Adipocyte (in vitro differentiated cells): ENCODE data around the gene DYSF.

Experiments
- DNase-seq: peaks from one replicate; pipeline ENCODE4 v3.0.0-alpha.2; 2015; ENCODE audit warnings: low read depth
- H3K27me3 ChIP-seq: replicated peaks from 2 replicates; pipeline ENCODE4 v1.7.0; 2013; ENCODE audit warnings: mild to moderate bottlenecking, low read length, moderate library complexity; ENCODE audit not compliant: control insufficient read depth, insufficient read depth
- H3K36me3 ChIP-seq: 2 replicates; pipeline ENCODE4 v1.7.0; 2013; ENCODE audit warnings: low read length, mild to moderate bottlenecking, moderate library complexity; ENCODE audit not compliant: control insufficient read depth, insufficient read depth, severe bottlenecking
- H3K4me1 ChIP-seq: 2 replicates; pipeline ENCODE4 v1.7.0; 2013; ENCODE audit warnings: mild to moderate bottlenecking, low read length, moderate library complexity; ENCODE audit not compliant: control insufficient read depth, insufficient read depth
- H3K4me3 ChIP-seq: 2 replicates; pipeline ENCODE4 v1.7.0; 2013; ENCODE audit warnings: mild to moderate bottlenecking, low read length, moderate library complexity
- H3K9ac ChIP-seq: 2 replicates; pipeline ENCODE4 v1.7.0; 2013; ENCODE audit warnings: mild to moderate bottlenecking, low read length, moderate library complexity
- H3K9me3 ChIP-seq: 2 replicates; pipeline ENCODE4 v1.7.0; 2013; ENCODE audit warnings: mild to moderate bottlenecking, low read length, moderate library complexity; ENCODE audit not compliant: control insufficient read depth

The DYSF gene

DNA sequence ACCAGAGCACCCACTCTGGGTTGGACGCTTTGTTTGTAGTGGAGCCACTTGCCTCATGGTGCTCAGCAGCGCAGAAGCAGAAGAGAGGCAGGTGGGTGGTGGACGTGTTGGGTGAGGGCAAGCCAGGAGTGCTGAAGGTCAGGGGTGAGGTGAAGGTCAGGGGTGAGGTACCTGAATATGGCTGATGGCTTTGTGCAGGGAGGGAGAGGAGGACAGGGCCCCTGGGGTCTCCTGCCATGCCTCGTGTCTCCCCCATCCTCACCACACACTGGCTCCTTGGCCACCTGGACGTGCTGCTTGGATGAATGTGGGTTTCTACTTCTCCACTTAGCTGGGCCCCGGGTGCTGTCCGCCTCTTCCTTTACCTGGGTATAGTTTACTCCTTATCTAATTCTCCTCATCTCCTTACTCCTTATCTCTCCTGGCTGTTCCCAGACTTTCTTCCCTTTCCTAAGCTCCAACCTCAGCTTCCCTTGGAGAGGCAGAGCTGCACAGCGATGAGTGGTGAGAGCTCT, 68.1 kb downstream of the DYSF start:
- Histone ChIP-seq H3K36me3 (no peaks in the 10 kb centered on the region), H3K4me3 (no peak overlapping the region), H3K4me1 (no peaks in the 10 kb centered on the region), H3K27me3 (peaks cover 43% of the 10 kb centered on the region), H3K9me3 (peaks cover 3% of the 10 kb centered on the region), H3K9ac (no peak overlapping the region)
- DNase-seq: no peak

GRCh38 chr2:71524476-71524875, 71.1 kb downstream of the DYSF start:
- no peak for DNase-seq
- H3K4me3 ChIP-seq: no peak overlapping the region
- peaks cover 3% of the 10 kb centered on the region for H3K9me3 ChIP-seq
- no peaks in the 10 kb centered on the region for H3K4me1 ChIP-seq
- no peak overlapping the region for H3K9ac ChIP-seq
- no peaks in the 10 kb centered on the region for H3K36me3 ChIP-seq
- H3K27me3 ChIP-seq: peaks cover 53% of the 10 kb centered on the region

- DNase-seq: no peak
Measured at GRCh38 chr2:71526141-71526540, 72.8 kb downstream of the DYSF start.

GRCh38 chr2:71526975-71527374, 73.6 kb downstream of the DYSF start:
- Histone ChIP-seq H3K9me3 (no peaks in the 10 kb centered on the region), H3K36me3 (no peaks in the 10 kb centered on the region), H3K4me3 (no peak overlapping the region), H3K9ac (no peak overlapping the region), H3K4me1 (no peaks in the 10 kb centered on the region), H3K27me3 (peaks cover 63% of the 10 kb centered on the region)
- DNase-seq: no peak

More at GRCh38 chr2:71526141-71526540, 72.8 kb downstream of the DYSF start:
- Histone ChIP-seq H3K36me3 (no peaks in the 10 kb centered on the region), H3K27me3 (peaks cover 59% of the 10 kb centered on the region), H3K4me1 (no peaks in the 10 kb centered on the region), H3K9ac (no peak overlapping the region), H3K4me3 (no peak overlapping the region), H3K9me3 (no peaks in the 10 kb centered on the region)

DNA sequence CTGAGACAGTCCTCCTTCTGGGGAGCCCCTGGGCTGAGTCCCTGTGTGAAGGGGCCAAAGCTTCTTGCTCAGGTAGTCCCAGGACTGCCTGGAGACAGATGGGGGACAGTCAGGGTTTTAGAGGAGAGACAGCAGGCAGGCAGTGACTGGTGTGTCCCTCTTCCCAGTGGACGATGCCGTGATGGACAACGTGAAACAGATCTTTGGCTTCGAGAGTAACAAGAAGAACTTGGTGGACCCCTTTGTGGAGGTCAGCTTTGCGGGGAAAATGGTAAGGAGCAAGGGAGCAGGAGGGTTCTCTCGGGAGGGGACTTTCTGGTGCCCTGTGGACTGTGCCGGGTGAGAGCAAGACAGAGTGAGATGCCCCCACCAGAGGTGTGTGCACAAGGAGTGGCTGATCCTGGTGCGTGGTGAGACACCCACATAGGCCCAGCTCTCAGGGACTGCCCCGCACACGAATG, 74.8 kb downstream of the DYSF start:
- DNase-seq: no peak
- Histone ChIP-seq H3K27me3 (peaks cover 58% of the 10 kb centered on the region), H3K4me3 (no peak overlapping the region), H3K9ac (no peak overlapping the region), H3K36me3 (no peaks in the 10 kb centered on the region), H3K9me3 (no peaks in the 10 kb centered on the region), H3K4me1 (no peaks in the 10 kb centered on the region)

- no peak overlapping the region for H3K4me3 ChIP-seq
- no peak overlapping the region for H3K9ac ChIP-seq
- DNase-seq: no peak
- H3K27me3 ChIP-seq: peaks cover 62% of the 10 kb centered on the region
- H3K9me3 ChIP-seq: no peaks in the 10 kb centered on the region
- H3K36me3 ChIP-seq: no peaks in the 10 kb centered on the region
- H3K4me1 ChIP-seq: no peaks in the 10 kb centered on the region
Measured at GRCh38 chr2:71528749-71529148, 75.4 kb downstream of the DYSF start.

- Histone ChIP-seq H3K36me3 (no peaks in the 10 kb centered on the region), H3K27me3 (peaks cover 58% of the 10 kb centered on the region), H3K4me1 (no peaks in the 10 kb centered on the region), H3K9me3 (no peaks in the 10 kb centered on the region), H3K4me3 (no peak overlapping the region), H3K9ac (no peak overlapping the region)
- DNase-seq: no peak
Measured at GRCh38 chr2:71530211-71530610, 76.8 kb downstream of the DYSF start.

GRCh38 chr2:71530641-71531332, 77.4 kb downstream of the DYSF start:
- Histone ChIP-seq H3K27me3 (peaks cover 58% of the 10 kb centered on the region), H3K36me3 (no peaks in the 10 kb centered on the region), H3K9me3 (no peaks in the 10 kb centered on the region), H3K4me1 (no peaks in the 10 kb centered on the region), H3K9ac (no peak overlapping the region), H3K4me3 (no peak overlapping the region)
- peak; percentile 76 for DNase-seq

DNA sequence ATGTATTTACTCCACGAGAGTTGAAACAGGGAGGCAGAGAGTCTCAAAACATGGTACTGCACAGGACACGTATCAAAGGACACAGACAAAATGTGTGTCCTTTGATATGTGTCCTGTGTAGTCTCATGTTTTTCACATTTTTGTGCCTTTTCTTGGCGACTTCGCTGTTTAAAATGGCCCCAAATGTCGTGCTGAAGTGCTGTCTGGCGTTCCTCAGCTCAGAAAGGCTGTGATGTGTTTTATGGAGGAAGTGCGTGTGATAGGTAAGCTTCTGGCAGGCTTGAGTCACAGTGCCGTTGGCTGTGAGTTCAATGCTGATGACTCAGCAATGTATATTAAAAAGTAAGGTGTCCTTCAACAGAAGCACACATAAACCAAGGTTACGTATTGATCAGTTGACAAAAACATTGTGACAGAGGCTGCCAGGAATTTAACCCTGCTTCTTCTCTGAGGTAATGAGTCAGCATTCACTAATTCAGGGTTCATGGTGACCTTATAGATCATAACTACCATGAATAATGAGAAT, 78.2 kb downstream of the DYSF start:
- Histone ChIP-seq H3K9me3 (no peaks in the 10 kb centered on the region), H3K36me3 (no peaks in the 10 kb centered on the region), H3K27me3 (peaks cover 56% of the 10 kb centered on the region), H3K9ac (no peak overlapping the region), H3K4me3 (no peak overlapping the region), H3K4me1 (no peaks in the 10 kb centered on the region)
- DNase-seq: peak; percentile 9

DNA sequence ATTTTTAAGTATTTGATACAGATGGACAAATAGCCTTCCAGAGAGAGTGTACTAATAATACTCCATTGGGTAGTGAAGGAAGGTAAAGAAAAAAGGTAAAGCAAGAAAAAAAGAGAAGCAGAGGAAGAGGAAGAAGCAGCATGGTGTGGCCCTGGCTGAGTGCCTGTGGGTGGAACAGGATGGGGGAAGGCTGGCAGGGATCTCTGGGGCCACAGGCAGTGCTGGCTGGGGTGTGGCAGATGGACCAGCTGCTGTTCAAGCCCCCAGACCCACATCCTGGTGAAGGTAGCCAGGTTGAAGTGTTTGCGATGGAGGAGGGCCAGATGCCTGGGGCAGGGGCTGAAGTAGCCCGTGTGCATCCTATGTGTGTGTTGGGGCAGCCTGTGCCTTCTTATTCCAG, 79.0 kb downstream of the DYSF start:
- DNase-seq: no peak

GRCh38 chr2:71534201-71534600, 80.8 kb downstream of the DYSF start:
- no peaks in the 10 kb centered on the region for H3K36me3 ChIP-seq
- no peaks in the 10 kb centered on the region for H3K9me3 ChIP-seq
- H3K4me1 ChIP-seq: no peaks in the 10 kb centered on the region
- H3K4me3 ChIP-seq: no peak overlapping the region
- peaks cover 48% of the 10 kb centered on the region for H3K27me3 ChIP-seq
- no peak overlapping the region for H3K9ac ChIP-seq
- no peak for DNase-seq

More for the DNA sequence above, 79.0 kb downstream of the DYSF start:
- Histone ChIP-seq H3K36me3 (no peaks in the 10 kb centered on the region), H3K27me3 (peaks cover 50% of the 10 kb centered on the region), H3K4me1 (no peaks in the 10 kb centered on the region), H3K9me3 (no peaks in the 10 kb centered on the region), H3K9ac (no peak overlapping the region), H3K4me3 (no peak overlapping the region)
